GM12873 (cell line): ENCODE measurements around the gene ARIH1.

Experiments used
- CTCF ChIP-seq: IDR thresholded peaks from 2 replicates; pipeline ENCODE4 v1.5.1; 2012; ENCODE audit warnings: low read depth, mild to moderate bottlenecking, moderate library complexity, low read length, control low read depth; ENCODE audit not compliant: insufficient read depth; ENCODE audit errors: missing control alignments

ARIH1 gene

GRCh38 chr15:72540606-72541237 is 66.6 kb downstream of the ARIH1 start:
- no peak for TF ChIP-seq CTCF

- no peak for TF ChIP-seq CTCF
Measured at GRCh38 chr15:72541674-72542073, 67.5 kb downstream of the ARIH1 start.

DNA sequence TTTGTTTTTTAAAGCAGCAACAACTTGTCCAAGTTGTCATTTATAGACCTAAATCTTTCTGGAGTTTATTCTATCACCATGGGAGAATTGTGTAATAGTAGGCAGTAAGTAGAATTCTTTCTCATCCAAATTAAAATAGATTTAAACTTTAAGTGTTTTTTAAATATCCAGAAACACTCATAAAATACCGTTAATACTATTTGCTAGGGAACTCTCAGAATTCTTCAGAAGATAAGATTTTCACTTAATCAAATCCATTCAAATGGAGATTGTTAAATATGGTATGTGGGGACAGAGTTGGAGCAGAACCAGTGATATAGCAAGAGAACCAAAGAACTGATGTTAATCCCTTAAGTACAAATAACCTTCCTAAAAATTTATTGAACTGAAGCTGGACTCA is 71.0 kb downstream of the ARIH1 start:
- TF ChIP-seq CTCF: no peak

DNA sequence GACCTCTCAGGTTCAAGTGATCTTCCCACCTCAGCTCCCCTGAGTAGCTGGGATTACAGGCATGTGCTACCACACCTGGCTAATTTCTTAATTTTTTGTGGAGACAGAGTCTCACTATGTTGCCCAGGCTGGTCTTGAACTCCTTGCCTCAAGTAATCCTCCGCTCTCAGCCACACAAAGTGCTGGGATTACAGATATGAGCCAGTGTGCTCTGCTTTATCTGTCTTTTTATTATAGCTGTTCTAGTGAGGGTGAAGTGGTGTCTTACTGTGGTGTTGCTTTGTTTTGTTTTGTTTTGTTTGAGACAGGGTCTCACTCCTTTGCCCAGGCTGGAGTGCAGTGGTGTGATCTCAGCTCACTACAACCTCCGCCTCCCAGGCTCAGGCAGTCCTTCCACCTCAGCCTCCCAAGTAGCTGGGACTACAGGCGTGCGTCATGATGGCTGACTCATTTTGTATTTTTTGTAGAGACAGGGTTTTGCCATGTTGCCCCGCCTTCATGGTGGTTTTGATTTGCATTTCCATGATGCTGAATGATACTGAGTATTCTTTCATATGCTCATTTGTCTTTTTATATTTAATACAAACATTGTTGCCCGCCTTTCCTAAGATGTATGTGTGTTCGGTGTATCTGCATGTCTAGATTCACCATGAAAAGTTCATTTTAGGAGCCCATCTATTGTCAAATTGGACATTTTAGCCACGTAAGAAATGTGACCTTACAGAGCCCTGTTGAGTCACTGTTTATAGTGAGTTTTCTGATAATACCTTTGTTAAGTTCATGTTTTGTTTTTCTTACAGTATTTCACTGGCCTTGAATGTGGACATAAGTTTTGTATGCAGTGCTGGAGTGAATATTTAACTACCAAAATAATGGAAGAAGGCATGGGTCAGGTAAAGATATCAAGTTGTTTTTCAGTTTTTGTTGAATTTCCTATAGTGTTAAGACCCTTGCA is 80.6 kb downstream of the ARIH1 start:
- TF ChIP-seq CTCF: no peak

GRCh38 chr15:72559781-72560180 is 85.7 kb downstream of the ARIH1 start:
- no peak for TF ChIP-seq CTCF

DNA sequence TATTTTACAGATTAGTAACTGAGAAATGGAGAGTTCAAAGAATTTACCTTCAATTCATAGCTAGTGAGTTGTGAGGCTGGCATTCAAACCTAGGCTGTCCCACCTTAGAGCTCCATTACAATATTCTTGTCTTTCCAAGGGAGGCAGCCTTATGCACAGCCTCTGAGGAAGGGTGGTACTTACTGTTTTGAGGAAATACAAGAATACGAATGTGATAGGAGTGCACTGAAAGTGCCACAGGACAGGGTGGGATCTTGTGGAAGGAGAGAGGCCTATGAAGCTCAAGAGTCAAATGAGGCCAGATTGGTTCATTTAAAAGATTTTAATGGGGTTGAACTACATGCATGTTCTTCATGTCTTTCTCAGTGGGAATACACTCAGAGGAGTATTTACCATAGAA is 86.3 kb downstream of the ARIH1 start:
- no peak for TF ChIP-seq CTCF

DNA sequence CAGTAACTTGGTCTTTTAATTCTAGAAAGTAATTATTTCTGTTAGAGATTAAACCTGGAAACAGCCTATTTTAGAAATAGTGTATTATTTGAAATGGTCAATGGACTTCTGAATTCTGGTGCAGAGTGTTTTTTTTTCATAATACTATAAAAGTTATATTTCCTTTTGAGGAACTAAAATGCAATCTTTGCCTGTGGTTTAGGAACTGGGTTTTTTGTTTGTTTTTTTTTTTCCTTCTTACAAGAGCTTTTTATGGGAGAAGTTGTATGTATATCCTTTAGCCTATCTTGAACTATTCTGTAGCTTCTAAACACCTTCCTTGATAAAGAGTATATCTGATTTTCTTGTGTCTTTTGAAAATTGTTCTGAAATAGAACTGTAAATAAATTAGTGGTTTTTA is 88.3 kb downstream of the ARIH1 start:
- TF ChIP-seq CTCF: no peak
